ENCODE measurements around the gene MT1H. TPM values are rescaled to one million over a fixed set of nuclear protein-coding genes. Genes with fewer than 3 reads are reported as not detected.

MT1H gene
- total and polyA plus RNA-seq, 2 experiments from 2014 or later = not detected

DNA sequence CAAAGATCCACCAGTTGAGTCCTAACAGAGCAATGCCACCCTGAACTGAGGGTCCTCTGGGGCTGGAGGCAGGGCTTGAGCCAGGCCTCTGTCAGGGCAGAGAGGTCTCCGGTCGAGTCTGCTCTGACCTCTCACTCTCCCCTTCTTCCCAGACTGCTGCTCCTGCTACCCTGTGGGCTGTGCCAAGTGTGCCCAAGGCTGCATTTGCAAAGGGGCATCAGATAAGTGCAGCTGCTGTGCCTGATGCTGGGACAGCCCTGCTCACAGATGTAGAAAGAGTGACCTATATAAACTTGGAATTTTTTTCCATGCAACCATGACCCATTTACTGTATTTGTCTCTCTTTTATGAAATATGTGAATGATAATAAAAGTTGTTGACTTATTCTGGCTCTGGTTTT is 20.3 kb upstream of the MT1H start:
- Histone ChIP-seq H3F3A (ENCODE audit: insufficient read depth) (no peaks in the 10 kb centered on the region), H4K20me1 (ENCODE audit: insufficient read depth) (no peaks in the 10 kb centered on the region), H3K4me1 (ENCODE audit: insufficient read depth) (no peaks in the 10 kb centered on the region), H3K9ac (no peak overlapping the region), H3K79me2 (ENCODE audit: insufficient read depth) (no peaks in the 10 kb centered on the region), H3K36me3 (ENCODE audit: low read depth) (no peaks in the 10 kb centered on the region), H3K27ac (no peak overlapping the region), H3K4me2 (ENCODE audit: unreplicated experiment) (no peak overlapping the region), H3K9me2 (ENCODE audit: insufficient read depth) (no peaks in the 10 kb centered on the region), H3K9me3 (ENCODE audit: low read depth) (no peaks in the 10 kb centered on the region), H3K27me3 (replicated peaks; ENCODE audit: insufficient read depth) (peaks cover 12% of the 10 kb centered on the region), H2AFZ (no peak overlapping the region), H3K4me3 (no peak overlapping the region)
- in situ Hi-C loops (cut with MboI) = no loop called here
- TF ChIP-seq EZH2phosphoT487 (IDR thresholded peaks at IDR 0.05; ENCODE audit: insufficient read depth, low read depth) (no peak), EZH2 (IDR thresholded peaks at IDR 0.05; ENCODE audit: insufficient read depth, poor library complexity, severe bottlenecking) (no peak)
- 82 to 100% methylated on average over 2 of the region's 2 CpGs for WGBS, 2 experiments (ENCODE audit: low coverage in 1 of 2, low lambda C conversion rate in 2 of 2, missing lambda C conversion rate in 2 of 2)
- no peak for DNase-seq

DNA sequence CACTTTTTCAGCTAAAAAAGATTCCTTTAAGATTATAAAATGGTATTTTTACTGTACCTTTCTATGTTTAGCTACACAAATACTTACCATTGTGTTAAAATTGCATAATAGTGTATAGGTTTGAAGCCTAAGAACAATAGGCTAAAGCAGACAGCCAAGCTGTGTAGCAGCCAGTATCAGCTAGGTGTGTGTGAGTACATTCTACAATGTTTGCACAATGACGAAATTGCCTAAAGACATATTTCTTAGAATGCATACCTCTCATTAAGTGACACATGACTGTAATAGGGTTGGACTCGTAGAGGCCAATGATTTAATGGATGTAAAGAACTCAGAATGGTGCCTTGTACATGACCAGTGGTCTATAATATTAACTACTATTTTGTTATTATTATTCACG is 19.8 kb upstream of the MT1H start:
- Histone ChIP-seq H3K9ac (no peak overlapping the region), H4K20me1 (ENCODE audit: insufficient read depth) (no peaks in the 10 kb centered on the region), H3K4me2 (ENCODE audit: unreplicated experiment) (no peak overlapping the region), H3K9me2 (ENCODE audit: insufficient read depth) (no peaks in the 10 kb centered on the region), H3K4me3 (no peak overlapping the region), H2AFZ (no peak overlapping the region), H3F3A (ENCODE audit: insufficient read depth) (no peaks in the 10 kb centered on the region), H3K4me1 (ENCODE audit: insufficient read depth) (no peaks in the 10 kb centered on the region), H3K36me3 (ENCODE audit: low read depth) (no peaks in the 10 kb centered on the region), H3K79me2 (ENCODE audit: insufficient read depth) (no peaks in the 10 kb centered on the region), H3K9me3 (ENCODE audit: low read depth) (no peaks in the 10 kb centered on the region), H3K27me3 (replicated peaks; ENCODE audit: insufficient read depth) (peaks cover 12% of the 10 kb centered on the region), H3K27ac (no peak overlapping the region)
- no peak for DNase-seq
- 67 to 68% methylated on average over 3 of the region's 3 CpGs for WGBS, 2 experiments (ENCODE audit: low coverage in 1 of 2, low lambda C conversion rate in 2 of 2, missing lambda C conversion rate in 2 of 2)
- in situ Hi-C loops (cut with MboI) = no loop called here
- TF ChIP-seq EZH2 (IDR thresholded peaks at IDR 0.05; ENCODE audit: insufficient read depth, poor library complexity, severe bottlenecking) = no peak

DNA sequence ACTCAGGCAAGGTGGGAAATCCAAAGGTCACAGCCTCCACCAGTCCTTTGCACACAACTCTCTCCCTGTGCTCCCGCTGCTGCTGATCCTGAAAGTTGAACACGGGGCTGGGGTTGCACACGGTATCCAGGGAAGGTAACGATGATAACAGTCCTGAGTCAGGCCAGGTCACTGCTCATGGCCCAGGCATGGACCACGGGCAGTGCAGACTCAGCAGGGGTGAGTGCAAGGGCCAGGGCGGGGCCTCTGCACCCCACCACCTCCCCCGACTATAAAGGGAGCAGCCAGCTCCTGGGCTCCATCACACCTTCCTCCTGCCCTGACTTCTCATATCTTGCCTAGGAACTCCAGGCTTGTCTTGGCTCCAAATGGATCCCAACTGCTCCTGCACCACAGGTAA is 18.0 kb upstream of the MT1H start, which contains the start of gene MT1B:
Gene MT1B (plus strand): TSS at position 301 of the 400 bp plus-strand sequence. CDS start 68 bp downstream, at position 369.
- 67 to 80% methylated on average over 7 of the region's 7 CpGs for WGBS, 2 experiments (ENCODE audit: low coverage in 1 of 2, low lambda C conversion rate in 2 of 2, missing lambda C conversion rate in 2 of 2)
- Histone ChIP-seq H3K9me2 (ENCODE audit: insufficient read depth) (no peaks in the 10 kb centered on the region), H3K4me3 (no peak within 1 kb of the TSS), H3K36me3 (ENCODE audit: low read depth) (no peaks in the 10 kb centered on the region), H3K79me2 (ENCODE audit: insufficient read depth) (no peaks in the 10 kb centered on the region), H3K4me1 (ENCODE audit: insufficient read depth) (no peaks in the 10 kb centered on the region), H3K4me2 (ENCODE audit: unreplicated experiment) (no peak within 1 kb of the TSS), H3F3A (ENCODE audit: insufficient read depth) (no peaks in the 10 kb centered on the region), H3K27me3 (replicated peaks; ENCODE audit: insufficient read depth) (peaks cover 12% of the 10 kb centered on the region), H3K9me3 (ENCODE audit: low read depth) (no peaks in the 10 kb centered on the region), H2AFZ (no peak within 1 kb of the TSS), H3K9ac (no peak within 1 kb of the TSS), H3K27ac (no peak within 1 kb of the TSS), H4K20me1 (ENCODE audit: insufficient read depth) (no peaks in the 10 kb centered on the region)
- in situ Hi-C loops (cut with MboI) = no loop called here
- TF ChIP-seq EZH2phosphoT487 (IDR thresholded peaks at IDR 0.05; ENCODE audit: insufficient read depth, low read depth) (no peak), EZH2 (IDR thresholded peaks at IDR 0.05; ENCODE audit: insufficient read depth, poor library complexity, severe bottlenecking) (no peak)
- DNase-seq = no peak

DNA sequence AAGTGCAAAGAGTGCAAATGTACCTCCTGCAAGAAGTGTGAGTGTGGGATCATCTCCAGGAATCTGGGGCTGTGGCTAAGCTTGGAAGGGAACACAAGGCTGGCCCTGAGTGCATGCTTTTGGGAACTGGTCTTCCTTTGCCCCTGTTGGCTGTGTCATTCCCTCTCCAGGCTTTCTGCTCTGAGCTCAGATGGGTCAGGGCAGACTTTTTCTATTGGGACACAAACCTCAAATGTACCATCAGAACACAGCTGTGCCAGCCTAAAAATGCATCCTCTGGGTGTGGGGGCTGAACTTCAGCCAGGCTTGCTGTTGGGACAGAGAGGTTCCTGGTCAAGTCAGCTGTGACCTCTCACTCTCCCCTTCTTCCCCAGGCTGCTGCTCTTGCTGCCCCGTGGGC is 17.0 kb upstream of the MT1H start:
- no peaks in the 10 kb centered on the region for H3K36me3 ChIP-seq (ENCODE audit: low read depth)
- peaks cover 7% of the 10 kb centered on the region for H3K27me3 ChIP-seq (replicated peaks; ENCODE audit: insufficient read depth)
- no peaks in the 10 kb centered on the region for H3K9me3 ChIP-seq (ENCODE audit: low read depth)
- H3F3A ChIP-seq (ENCODE audit: insufficient read depth) = no peaks in the 10 kb centered on the region
- no peak overlapping the region for H3K4me2 ChIP-seq (ENCODE audit: unreplicated experiment)
- WGBS, 2 experiments (ENCODE audit: low coverage in 1 of 2, low lambda C conversion rate in 2 of 2, missing lambda C conversion rate in 2 of 2) = 71 to 85% methylated on average over 1 of the region's 1 CpG
- in situ Hi-C loops (cut with MboI) = no loop called here
- H3K4me1 ChIP-seq (ENCODE audit: insufficient read depth) = no peaks in the 10 kb centered on the region
- no peak overlapping the region for H3K9ac ChIP-seq
- no peaks in the 10 kb centered on the region for H3K9me2 ChIP-seq (ENCODE audit: insufficient read depth)
- no peak overlapping the region for H3K4me3 ChIP-seq
- no peaks in the 10 kb centered on the region for H3K79me2 ChIP-seq (ENCODE audit: insufficient read depth)
- DNase-seq = no peak
- H3K27ac ChIP-seq = no peak overlapping the region
- TF ChIP-seq EZH2phosphoT487 (IDR thresholded peaks at IDR 0.05; ENCODE audit: insufficient read depth, low read depth) (no peak), EZH2 (IDR thresholded peaks at IDR 0.05; ENCODE audit: insufficient read depth, poor library complexity, severe bottlenecking) (no peak)
- H4K20me1 ChIP-seq (ENCODE audit: insufficient read depth) = no peaks in the 10 kb centered on the region
- no peak overlapping the region for H2AFZ ChIP-seq

DNA sequence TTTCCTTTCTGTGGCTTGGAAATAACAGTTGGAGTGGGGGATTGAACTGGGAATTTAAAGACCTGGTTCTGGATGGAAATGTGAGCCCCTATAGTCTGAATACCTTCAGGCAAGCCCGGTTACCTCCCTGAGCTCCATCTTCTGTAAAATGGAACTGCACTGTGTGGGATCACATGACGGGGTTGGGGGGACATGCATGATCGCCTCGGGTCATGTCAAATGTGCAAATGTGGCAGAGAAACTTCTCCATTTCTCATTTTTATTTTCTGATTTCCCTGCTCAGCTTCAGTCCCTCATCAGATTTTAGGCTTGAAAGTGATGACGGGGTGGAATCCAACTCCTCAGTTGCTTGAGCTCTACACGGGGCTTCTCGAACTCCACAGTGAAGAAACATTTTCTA is 16.4 kb upstream of the MT1H start:
- in situ Hi-C loops (cut with MboI) = no loop called here
- TF ChIP-seq EZH2 (IDR thresholded peaks at IDR 0.05; ENCODE audit: insufficient read depth, poor library complexity, severe bottlenecking) (no peak), EZH2phosphoT487 (IDR thresholded peaks at IDR 0.05; ENCODE audit: insufficient read depth, low read depth) (no peak)
- no peak for DNase-seq

More for the DNA sequence above, 16.4 kb upstream of the MT1H start:
- Histone ChIP-seq H3K9me3 (ENCODE audit: low read depth) (no peaks in the 10 kb centered on the region), H3K4me2 (ENCODE audit: unreplicated experiment) (no peak overlapping the region), H3K9ac (no peak overlapping the region), H4K20me1 (ENCODE audit: insufficient read depth) (no peaks in the 10 kb centered on the region), H3K27me3 (replicated peaks; ENCODE audit: insufficient read depth) (peaks cover under 1% of the 10 kb centered on the region; the same call in 1 of the 2 replicates), H3F3A (ENCODE audit: insufficient read depth) (no peaks in the 10 kb centered on the region), H3K4me3 (no peak overlapping the region), H3K79me2 (ENCODE audit: insufficient read depth) (no peaks in the 10 kb centered on the region), H2AFZ (no peak overlapping the region), H3K27ac (no peak overlapping the region), H3K36me3 (ENCODE audit: low read depth) (no peaks in the 10 kb centered on the region), H3K9me2 (ENCODE audit: insufficient read depth) (no peaks in the 10 kb centered on the region), H3K4me1 (ENCODE audit: insufficient read depth) (no peaks in the 10 kb centered on the region)
- 61 to 67% methylated on average over 7 of the region's 7 CpGs for whole genome bisulfite sequencing, 2 experiments (ENCODE audit: low coverage in 1 of 2, low lambda C conversion rate in 2 of 2, missing lambda C conversion rate in 2 of 2)
